ENCODE data around the gene PROC.

- TF ChIP-seq POLR2AphosphoS5 (IDR thresholded peaks at IDR 0.05; ENCODE audit: insufficient read depth in 1 of 2, low read depth in 1 of 2): no peak
- TF ChIP-seq, protein P1, sequence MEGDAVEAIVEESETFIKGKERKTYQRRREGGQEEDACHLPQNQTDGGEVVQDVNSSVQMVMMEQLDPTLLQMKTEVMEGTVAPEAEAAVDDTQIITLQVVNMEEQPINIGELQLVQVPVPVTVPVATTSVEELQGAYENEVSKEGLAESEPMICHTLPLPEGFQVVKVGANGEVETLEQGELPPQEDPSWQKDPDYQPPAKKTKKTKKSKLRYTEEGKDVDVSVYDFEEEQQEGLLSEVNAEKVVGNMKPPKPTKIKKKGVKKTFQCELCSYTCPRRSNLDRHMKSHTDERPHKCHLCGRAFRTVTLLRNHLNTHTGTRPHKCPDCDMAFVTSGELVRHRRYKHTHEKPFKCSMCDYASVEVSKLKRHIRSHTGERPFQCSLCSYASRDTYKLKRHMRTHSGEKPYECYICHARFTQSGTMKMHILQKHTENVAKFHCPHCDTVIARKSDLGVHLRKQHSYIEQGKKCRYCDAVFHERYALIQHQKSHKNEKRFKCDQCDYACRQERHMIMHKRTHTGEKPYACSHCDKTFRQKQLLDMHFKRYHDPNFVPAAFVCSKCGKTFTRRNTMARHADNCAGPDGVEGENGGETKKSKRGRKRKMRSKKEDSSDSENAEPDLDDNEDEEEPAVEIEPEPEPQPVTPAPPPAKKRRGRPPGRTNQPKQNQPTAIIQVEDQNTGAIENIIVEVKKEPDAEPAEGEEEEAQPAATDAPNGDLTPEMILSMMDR (IDR thresholded peaks at IDR 0.05): no peak
Observed at GRCh38 chr2:127413200-127413599, 5.0 kb upstream of the PROC start.

Data from vagina (tissue), 2 donors.